HG02970 (cell line): ENCODE data around the gene COLEC12.

Source experiments
- ATAC-seq: cut with Tn5 transposase; IDR thresholded peaks from one replicate; pipeline ENCODE4 v1.9.1; 2021; ENCODE audit warnings: mild to moderate bottlenecking, moderate library complexity, moderate number of reproducible peaks; ENCODE audit not compliant: unreplicated experiment, low FRiP score

Gene COLEC12

DNA sequence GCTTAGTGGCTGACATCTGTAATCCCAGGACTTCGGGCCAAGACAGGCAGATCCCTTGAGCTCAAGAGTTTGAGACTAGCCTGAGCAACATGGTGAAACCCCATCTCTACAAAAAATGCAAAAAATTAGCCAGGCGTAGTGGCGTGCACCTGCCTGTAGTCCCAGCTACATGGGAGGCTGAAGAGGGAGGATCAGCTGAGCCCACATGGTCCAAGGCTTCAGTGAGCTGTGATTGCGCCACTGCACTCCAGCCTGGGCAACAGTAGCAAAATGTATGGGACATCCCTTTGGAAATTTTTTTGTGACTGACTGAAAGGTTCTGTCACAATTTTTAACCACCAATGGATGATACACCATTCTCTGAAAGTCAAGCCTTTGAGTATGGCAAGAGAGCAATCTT lies 6.3 kb upstream of the COLEC12 start:
- ATAC-seq: no peak

- ATAC-seq: no peak
These were observed 5.8 kb upstream of the COLEC12 start for GRCh38 chr18:506264-506663.

DNA sequence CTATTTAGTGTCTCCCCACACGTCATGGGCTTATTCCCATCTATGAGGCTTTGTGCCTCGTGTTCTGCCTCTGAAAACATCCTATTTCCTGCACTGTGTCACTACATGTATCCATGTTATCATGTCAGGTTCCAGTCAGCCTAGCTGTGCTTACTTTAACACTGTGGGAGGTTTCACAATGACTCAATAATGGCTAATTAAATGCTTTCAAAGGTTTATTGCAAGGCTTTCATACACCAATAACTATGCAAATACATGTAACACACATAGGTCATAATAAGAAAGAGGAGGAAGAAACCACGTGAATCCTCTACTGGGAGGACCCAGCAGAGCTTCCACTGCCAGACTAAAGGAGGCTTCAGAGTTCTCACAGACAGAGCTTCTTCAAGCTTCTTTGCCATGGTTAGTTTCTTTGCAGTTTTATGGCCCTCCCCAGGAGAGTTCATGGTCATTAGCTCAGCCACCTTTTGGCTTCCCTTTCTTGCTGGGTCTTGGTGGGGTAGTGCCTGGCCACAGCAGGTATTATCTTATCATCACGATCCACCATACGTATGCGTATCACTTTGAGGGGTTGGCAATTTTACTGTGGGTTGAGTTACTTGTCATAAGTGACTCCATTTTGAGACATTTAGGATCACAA lies 5.1 kb upstream of the COLEC12 start:
- peak; percentile 95 for ATAC-seq

- no peak for ATAC-seq
These were observed 859 bp upstream of the COLEC12 start for GRCh38 chr18:501406-501714.

- no peak for ATAC-seq
These were observed 497 bp downstream of the COLEC12 start for GRCh38 chr18:499776-500631.

GRCh38 chr18:498931-499775 lies 1.3 kb downstream of the COLEC12 start:
- ATAC-seq: no peak

DNA sequence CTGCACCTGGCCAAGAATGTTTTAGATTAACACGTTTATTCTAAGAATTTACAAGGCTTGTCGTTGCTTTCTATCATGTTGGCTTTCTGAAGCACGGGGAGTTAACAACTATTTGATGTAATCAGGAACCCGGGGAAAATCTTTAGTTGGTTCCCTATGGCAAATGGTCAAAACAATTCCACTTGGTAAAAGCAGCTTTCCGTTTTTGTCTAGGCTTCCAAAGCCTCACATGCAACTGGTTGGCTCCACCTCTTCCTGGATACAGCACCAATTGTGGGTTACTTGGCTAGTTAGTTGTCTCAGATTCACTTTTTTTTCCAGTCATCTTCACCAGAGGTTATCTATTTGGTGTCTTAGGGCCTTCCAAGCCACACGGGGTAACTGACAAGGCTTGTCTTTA lies 2.8 kb downstream of the COLEC12 start:
- ATAC-seq: no peak

GRCh38 chr18:495452-495851 lies 5.0 kb downstream of the COLEC12 start:
- no peak for ATAC-seq

- ATAC-seq: no peak
These were observed 5.5 kb downstream of the COLEC12 start for GRCh38 chr18:495017-495416.

GRCh38 chr18:493986-494983 lies 6.2 kb downstream of the COLEC12 start:
- ATAC-seq: no peak

DNA sequence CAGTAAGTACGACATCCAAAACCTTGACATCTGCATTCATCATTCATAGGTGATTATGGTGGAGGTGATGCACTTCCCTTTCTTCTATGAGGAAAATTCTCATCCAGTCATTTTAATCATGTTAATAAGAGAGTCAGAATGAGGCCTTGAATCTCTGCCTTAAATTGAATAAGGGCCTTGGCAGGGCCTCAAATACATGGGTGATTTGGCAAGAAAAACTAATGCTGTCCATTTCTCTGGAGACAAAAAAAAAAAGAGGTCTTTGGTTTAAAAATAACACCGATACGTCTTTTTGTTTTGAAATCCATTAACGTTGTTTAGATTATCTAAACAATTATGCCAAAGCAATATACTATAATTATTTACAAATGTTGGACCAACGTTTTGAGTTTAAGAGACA lies 8.1 kb downstream of the COLEC12 start:
- ATAC-seq: no peak

- no peak for ATAC-seq
These were observed 9.9 kb downstream of the COLEC12 start for GRCh38 chr18:490624-491023.

GRCh38 chr18:490024-490366 lies 10.5 kb downstream of the COLEC12 start:
- ATAC-seq: no peak

- no peak for ATAC-seq
These were observed 11.1 kb downstream of the COLEC12 start for GRCh38 chr18:489244-490023.

DNA sequence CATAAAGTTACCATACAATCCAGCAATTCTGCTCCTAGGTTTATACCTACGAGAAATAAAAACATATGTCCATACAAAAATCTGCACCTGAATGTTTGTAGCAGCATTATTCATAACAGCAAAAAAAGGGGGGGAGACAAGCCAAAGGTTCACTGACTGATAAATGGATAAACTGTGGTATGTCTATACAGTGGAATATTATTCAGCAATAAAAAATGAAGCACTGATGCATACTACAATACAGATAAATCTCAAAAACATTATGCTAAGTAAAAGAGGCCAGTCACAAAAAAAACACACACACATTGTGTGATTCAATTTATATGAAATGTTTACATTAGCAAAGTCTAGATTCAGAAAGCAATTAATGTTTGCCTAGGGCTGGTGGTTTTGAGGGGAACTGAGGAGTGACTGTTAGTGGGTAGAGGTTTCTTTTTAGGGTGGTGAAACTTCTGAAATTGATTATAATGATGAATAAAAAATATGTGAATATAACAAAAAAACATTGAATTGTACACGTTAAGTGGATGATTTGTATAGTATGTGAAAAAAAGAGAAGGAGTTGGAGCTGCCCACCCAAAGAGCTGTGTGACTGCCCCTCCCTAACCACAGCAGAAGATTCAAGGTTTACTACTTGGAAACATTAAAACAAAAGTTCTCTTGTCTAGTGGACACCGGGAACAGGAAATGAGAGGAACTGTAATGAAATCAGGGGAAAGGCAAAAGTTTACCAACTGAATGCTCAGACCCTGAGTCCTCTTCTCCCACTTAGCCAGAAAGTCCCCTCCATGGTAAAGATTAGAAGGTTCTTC lies 13.4 kb downstream of the COLEC12 start:
- ATAC-seq: no peak

DNA sequence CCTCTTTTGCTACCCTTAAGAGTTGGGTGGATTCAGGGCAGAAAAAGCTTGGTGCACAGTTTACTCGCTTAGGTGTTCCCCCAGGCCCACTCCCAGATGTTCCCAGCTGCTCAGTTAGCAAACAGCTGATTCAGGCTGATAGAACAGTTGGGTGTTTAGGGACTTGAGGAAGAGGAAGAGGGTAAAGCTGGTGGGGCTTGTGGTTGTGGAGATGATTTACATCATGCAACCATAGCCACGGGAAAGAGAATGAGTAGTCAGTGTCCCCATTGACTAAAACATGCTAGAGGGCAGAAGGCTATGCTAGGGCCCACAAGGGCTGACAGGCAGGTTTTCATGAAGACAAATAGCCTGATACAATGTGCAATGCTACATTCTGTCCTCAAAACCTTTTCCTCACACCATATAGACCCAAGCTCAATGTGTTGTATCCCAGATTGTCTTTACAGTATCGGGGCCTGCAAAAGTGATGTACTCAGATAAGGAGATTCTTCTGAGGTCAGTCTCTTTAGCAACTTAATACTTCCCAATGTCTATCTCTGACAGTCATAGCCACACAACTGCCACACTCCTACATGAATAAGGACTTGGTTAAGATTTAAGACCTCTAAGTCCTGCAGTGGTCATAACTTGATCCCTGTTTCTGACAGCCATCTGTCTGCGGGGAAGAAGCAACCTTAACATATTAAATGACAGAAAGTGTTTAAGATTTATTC lies 15.6 kb downstream of the COLEC12 start:
- ATAC-seq: no peak

DNA sequence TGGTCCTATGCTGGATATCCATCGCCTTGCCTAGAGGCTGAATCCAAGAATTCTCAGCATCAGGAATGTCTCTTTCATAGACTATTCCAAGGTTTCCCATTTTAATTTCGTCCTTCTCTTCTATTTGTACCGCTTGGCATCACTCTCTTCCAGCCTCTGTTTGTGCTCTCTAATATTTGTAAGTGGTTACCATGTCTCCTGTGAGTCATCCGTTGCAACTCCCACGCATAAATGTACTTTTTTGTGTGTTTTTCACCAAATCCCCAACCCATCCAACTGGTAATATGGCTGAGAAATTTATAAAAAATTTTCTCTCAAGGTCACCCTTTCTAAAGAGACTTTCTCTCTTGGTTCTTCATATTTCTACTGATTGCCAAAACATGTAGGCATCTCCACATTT lies 21.8 kb downstream of the COLEC12 start:
- no peak for ATAC-seq

GRCh38 chr18:477565-477964 lies 22.9 kb downstream of the COLEC12 start:
- no peak for ATAC-seq
